ENCODE results near the gene DNAH11.

Gene DNAH11

DNA sequence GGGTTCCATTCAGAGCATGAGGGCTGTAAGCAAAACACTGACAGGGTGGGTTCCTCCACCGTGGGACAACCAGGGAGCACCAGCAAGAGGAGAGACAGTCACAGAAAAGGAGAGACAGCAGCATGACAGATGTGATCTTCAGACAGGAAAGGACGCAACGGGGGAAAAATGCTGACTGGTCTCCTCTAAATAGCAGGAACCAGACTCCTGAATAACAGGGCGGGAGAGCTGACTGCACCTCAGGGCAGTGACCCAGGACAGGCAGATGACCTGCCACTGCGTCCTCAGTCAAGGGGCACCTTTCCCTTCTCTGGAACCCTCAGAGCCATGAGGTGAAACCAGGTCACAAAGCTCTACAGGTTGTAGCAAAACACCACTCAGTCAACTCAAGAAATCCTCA, 365.9 kb downstream of the DNAH11 start:
- TF ChIP-seq, protein P1, sequence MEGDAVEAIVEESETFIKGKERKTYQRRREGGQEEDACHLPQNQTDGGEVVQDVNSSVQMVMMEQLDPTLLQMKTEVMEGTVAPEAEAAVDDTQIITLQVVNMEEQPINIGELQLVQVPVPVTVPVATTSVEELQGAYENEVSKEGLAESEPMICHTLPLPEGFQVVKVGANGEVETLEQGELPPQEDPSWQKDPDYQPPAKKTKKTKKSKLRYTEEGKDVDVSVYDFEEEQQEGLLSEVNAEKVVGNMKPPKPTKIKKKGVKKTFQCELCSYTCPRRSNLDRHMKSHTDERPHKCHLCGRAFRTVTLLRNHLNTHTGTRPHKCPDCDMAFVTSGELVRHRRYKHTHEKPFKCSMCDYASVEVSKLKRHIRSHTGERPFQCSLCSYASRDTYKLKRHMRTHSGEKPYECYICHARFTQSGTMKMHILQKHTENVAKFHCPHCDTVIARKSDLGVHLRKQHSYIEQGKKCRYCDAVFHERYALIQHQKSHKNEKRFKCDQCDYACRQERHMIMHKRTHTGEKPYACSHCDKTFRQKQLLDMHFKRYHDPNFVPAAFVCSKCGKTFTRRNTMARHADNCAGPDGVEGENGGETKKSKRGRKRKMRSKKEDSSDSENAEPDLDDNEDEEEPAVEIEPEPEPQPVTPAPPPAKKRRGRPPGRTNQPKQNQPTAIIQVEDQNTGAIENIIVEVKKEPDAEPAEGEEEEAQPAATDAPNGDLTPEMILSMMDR (IDR thresholded peaks at IDR 0.05; ENCODE audit: extremely low read depth, insufficient read depth, missing control alignments): no peak
- in situ Hi-C loops (cut with MboI; ENCODE audit: low pct_unique_long_range_greater_than_20kb, low sequenced_read_pairs, unreplicated experiment): no loop called here
- no peak for DNase-seq (ENCODE audit: low spot score)

DNA sequence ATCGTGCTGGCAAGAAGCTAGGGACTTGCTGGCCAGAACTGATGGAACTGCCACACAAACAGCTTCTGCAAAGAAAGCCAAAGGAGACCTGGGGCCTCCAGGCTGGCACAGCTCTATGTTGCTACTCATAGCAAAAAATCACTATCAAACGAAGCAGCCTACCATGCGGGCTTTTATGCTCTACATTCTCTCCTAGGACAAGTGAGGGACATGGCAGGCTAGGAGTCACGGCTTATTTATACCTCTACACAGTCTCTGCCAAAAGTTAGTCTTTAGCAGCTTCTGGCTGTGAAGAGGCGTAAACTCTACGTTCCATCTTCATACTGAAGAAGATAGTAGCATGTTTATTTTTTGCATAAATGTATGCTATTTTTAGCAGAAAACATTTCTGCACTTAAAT, 367.4 kb downstream of the DNAH11 start:
- no peak for DNase-seq (ENCODE audit: low spot score)
- TF ChIP-seq, protein P1 (IDR thresholded peaks at IDR 0.05; ENCODE audit: extremely low read depth, insufficient read depth, missing control alignments): no peak
- in situ Hi-C loops (cut with MboI; ENCODE audit: low pct_unique_long_range_greater_than_20kb, low sequenced_read_pairs, unreplicated experiment): no loop called here

DNA sequence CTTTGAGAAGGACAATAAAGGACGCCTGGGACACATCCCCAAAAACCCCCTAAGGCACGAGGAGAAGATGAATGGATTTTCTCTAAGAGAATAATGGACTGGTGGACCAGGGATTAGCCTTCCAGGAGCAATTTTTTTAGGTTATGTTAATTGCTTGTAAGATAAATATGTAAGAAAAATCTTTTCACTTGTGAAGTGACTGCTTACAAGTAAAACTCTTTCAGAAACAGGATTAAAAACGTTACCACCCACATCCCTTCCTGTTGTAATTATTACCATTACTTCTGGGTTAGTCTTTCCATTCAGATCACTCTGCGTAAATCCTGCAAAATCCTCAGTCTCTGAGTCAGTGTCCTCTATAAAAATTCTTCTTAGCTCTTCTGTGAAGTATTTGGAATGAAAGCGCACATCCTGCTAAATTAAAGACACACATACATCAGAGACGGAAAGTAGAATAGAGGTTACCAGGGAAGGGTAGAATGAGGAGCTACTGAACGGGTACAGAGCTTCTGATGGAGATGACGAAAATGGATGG, 368.6 kb downstream of the DNAH11 start:
- TF ChIP-seq, protein P1 (IDR thresholded peaks at IDR 0.05; ENCODE audit: extremely low read depth, insufficient read depth, missing control alignments): no peak
- in situ Hi-C loops (cut with MboI; ENCODE audit: low pct_unique_long_range_greater_than_20kb, low sequenced_read_pairs, unreplicated experiment): no loop called here
- no peak for DNase-seq (ENCODE audit: low spot score)

DNA sequence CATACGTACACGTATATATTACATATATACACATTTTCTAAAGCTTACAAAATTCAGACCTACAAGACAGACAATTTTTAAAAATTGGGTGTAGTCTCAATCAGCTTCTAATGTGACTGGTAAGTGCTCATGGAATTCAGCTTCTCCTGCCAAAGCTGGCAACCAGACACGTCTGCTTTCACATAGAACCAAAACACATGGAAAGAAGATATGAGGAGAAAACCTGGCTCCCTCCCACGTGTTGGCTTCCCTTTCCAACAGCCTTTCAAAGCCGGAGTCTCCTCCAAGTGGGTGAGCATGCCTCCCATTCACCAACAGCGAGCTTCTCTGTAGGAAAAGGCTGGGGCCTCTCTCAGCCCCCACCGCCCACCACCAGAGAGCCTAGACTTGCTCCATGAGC, 369.5 kb downstream of the DNAH11 start:
- in situ Hi-C loops (cut with MboI; ENCODE audit: low pct_unique_long_range_greater_than_20kb, low sequenced_read_pairs, unreplicated experiment): no loop called here
- no peak for DNase-seq (ENCODE audit: low spot score)
- TF ChIP-seq, protein P1 (IDR thresholded peaks at IDR 0.05; ENCODE audit: extremely low read depth, insufficient read depth, missing control alignments): no peak

DNA sequence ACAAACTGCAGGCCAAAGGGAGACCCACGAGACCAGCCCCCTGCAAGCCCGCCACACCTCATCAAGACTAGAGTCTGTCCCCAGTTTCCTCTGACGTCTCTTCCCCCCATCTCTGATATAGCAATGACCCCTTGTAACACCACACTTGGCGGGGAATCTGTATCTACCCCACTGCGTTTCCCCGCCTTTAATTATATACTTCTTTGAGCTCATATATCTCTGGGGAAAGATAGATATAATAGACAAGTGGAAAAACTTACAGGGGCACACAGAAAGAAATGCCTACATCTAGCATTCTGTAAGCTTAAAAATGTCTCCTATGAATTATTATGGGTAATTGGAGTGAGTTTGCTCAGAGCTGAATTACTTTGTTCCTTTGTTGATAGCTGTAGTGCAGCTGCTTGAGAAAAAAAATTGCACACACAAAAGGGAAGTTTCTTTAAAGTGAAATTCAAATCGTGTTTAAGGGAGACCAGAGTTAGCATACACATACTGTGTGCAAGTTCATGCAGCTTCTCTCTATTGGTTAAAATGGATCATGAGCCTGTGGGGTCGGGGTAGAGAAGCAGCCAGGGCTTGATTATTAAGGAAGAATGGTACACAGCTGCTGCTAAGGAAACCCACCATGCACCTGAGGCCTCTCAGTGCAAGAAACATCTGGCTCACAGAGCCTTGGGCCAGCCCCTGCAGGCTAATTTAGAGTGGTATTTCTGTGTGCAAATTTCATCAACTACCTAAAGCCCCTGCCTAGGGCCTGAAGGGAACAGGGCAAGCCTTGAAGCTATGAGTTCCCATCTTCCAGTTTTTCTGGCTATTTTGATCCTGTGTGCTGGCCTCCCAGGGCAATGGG, 370.3 kb downstream of the DNAH11 start:
- DNase-seq (ENCODE audit: low spot score): no peak
- in situ Hi-C loops (cut with MboI; ENCODE audit: low pct_unique_long_range_greater_than_20kb, low sequenced_read_pairs, unreplicated experiment): no loop called here
- TF ChIP-seq, protein P1 (IDR thresholded peaks at IDR 0.05; ENCODE audit: extremely low read depth, insufficient read depth, missing control alignments): no peak

DNA sequence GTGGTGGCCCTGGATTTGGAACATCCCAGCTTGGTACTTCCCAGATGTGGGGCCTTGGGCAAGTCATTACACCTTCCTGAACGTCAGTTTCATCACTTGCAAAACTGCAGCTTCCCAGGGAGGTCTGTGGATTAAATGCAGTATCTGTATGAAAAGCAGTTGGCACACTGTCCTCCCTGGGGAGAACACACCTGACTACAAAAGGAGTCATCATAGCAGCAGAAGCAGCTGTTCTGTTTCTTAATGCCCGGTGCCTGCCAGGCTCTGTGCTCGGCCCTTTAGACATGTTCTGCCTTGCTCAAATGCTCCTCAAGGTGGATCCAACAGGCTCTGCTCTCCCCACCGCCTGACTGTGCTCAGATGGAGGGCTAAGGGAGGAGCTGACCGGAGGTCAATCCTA, 371.8 kb downstream of the DNAH11 start:
- in situ Hi-C loops (cut with MboI; ENCODE audit: low pct_unique_long_range_greater_than_20kb, low sequenced_read_pairs, unreplicated experiment): no loop called here
- no peak for DNase-seq (ENCODE audit: low spot score)
- TF ChIP-seq, protein P1 (IDR thresholded peaks at IDR 0.05; ENCODE audit: extremely low read depth, insufficient read depth, missing control alignments): no peak

All from GM13977 (cell line).